K562 (cell line): Measurements from ENCODE around the gene PRKCQ. TPM values are rescaled to one million over a fixed set of nuclear protein-coding genes. Genes with fewer than 3 reads are reported as not detected.

ENCODE experiments used
- ETV1 ChIP-seq: fragments of 450-650 bp; conservative IDR thresholded peaks from 2 replicates; pipeline ENCODE4 v1.6.1; 2016; ENCODE audit warnings: missing genetic modification characterization, control low read depth, low read depth, missing compliant biosample characterization
- FOXM1 ChIP-seq, 2 experiments: fragments of 450-650 bp in 1 of 2; sonication (generic) in 1 of 2; formaldehyde crosslinking in 1 of 2; IDR thresholded peaks; 2 replicates each; pipeline versions ENCODE4 v1.6.1 to v1.9.0; 2017 to 2022; ENCODE audit warnings: low read depth in 2 of 2, mild to moderate bottlenecking in 2 of 2, missing genetic modification reagents in 1 of 2, moderate library complexity in 1 of 2
- HSF4 ChIP-seq: fragments of 250-450 bp; sonication (Bioruptor Pico); IDR thresholded peaks from 2 replicates; pipeline ENCODE4 v2.1.2; 2022; ENCODE audit warnings: mild to moderate bottlenecking, moderate library complexity, borderline replicate concordance
- KLF10 ChIP-seq: fragments of 250-450 bp; sonication (Bioruptor Pico); IDR thresholded peaks from 2 replicates; pipeline ENCODE4 v1.6.1; 2021; ENCODE audit warnings: matching md5 sums
- MCM5 ChIP-seq: fragments of 450-650 bp; IDR thresholded peaks from 2 replicates; pipeline ENCODE4 v1.6.1; 2016; ENCODE audit warnings: low read depth
- NFATC3 ChIP-seq: fragments of 450-650 bp; IDR thresholded peaks from 2 replicates; pipeline ENCODE4 v1.6.1; 2017; ENCODE audit warnings: mild to moderate bottlenecking
- NR2F6 ChIP-seq: fragments of 450-650 bp; formaldehyde crosslinking; IDR thresholded peaks from 2 replicates; pipeline ENCODE4 v1.4.0; 2020; ENCODE audit warnings: mild to moderate bottlenecking
- RBM15 ChIP-seq: fragments of 200-400 bp; formaldehyde crosslinking; IDR thresholded peaks from 2 replicates; pipeline ENCODE4 v1.6.1; 2018; ENCODE audit warnings: mild to moderate bottlenecking, low read length, moderate library complexity; ENCODE audit not compliant: insufficient read depth
- polyA plus RNA-seq, 8 experiments: library from polyadenylated mRNA; depleted of rRNA in 4 of 8; stranded (reverse) in 5 of 8; unstranded in 3 of 8; fragments of >200 nt; fragmentation: Nextera tagmentation in 2 of 8; fragmentation: Illumina TruSeq in 1 of 8; extraction: Ambion mirVana in 2 of 8; extraction: Trizol in 1 of 8; gene quantifications; 2 replicates each; pipeline versions ENCODE4 v1.2.1 to v1.2.3, GENCODE V29; 2011 to 2014; ENCODE audit warnings: inconsistent platforms in 1 of 8, missing spikeins in 1 of 8
- total RNA-seq, 7 experiments: library from RNA; depleted of rRNA in 6 of 7; stranded (reverse); fragments of >200 nt in 6 of 7; fragmentation: Illumina TruSeq in 2 of 7; extraction: Trizol in 2 of 7; gene quantifications; 2 replicates each; pipeline versions ENCODE4 v1.2.1 to v1.2.3, GENCODE V29; 2011 to 2021; ENCODE audit warnings: low replicate concordance in 1 of 7
- TF ChIP-seq, protein P1 (sequence below): fragments of 250-450 bp; sonication (Bioruptor Pico); IDR thresholded peaks from 2 replicates; pipeline ENCODE4 v1.4.0; 2020; ENCODE audit warnings: mild to moderate bottlenecking
- TF ChIP-seq, protein P2 (sequence below): fragments of 250-450 bp; sonication (Bioruptor Pico); IDR thresholded peaks from 2 replicates; pipeline ENCODE4 v1.4.0; 2020
- TF ChIP-seq, protein P3 (sequence below): fragments of 250-450 bp; sonication (Bioruptor Pico); IDR thresholded peaks from 2 replicates; pipeline ENCODE4 v1.4.0; 2020; ENCODE audit warnings: mild to moderate bottlenecking, moderate library complexity
- TF ChIP-seq, protein P4 (sequence below): fragments of 250-450 bp; sonication (Bioruptor Pico); IDR thresholded peaks from 2 replicates; pipeline ENCODE4 v1.8.0; 2022; ENCODE audit warnings: inconsistent platforms, mild to moderate bottlenecking, moderate library complexity, borderline replicate concordance
- TF ChIP-seq, protein P5 (sequence below): sonication (generic); formaldehyde crosslinking; IDR thresholded peaks from 2 replicates; pipeline ENCODE4 v1.8.0; 2023; ENCODE audit warnings: missing genetic modification reagents, mild to moderate bottlenecking, borderline replicate concordance

Gene PRKCQ
- total and polyA plus RNA-seq, 9 of the 15 experiments (the other 6 are each of a cell fraction or from before 2014, with no cell fraction given) = 4.4 to 23.3 (median 14.6) TPM

DNA sequence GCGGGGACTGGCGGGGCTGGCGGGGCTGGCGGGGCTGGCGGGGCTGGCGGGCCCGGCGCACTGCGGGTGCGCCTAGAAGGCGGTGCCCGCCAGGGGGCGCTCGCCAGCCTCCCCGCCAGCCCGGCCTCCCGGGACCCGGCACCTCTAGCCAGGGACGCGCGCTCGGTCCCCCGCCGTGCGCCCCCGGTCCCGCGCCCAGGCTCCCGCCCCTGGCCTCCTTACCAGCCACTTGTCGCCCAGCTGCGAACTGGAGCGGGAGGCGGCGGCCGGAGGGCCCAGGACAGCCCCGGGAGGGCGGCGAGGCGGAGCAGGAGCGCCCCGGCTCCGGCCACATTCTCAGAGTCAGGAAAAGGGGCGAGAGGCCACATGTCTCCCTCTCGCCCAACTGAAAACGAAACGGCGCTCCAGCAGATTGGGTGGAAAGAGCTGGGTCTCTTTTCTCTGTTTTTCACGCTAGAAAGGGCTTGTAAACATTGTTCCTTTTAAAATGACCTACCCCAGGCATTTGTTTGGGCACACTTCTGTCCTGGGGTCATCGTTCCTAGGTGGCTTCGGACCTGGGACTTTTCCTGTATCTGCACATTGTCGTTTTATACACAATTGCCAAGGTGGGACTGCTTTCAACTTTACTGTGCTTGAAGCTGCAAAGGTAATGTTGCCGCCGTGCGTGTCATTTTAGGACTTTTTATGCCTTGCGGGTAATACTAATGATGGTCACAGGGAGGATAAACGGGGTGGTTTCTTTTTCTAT is 378 bp upstream of the PRKCQ start (continued):
- TF ChIP-seq MCM5 (no peak), FOXM1 (IDR thresholded peaks at IDR 0.05; ENCODE audit: low read depth) (no peak), FOXM1 (CRISPR knock-in tag; IDR thresholded peaks at IDR 0.05; ENCODE audit: low read depth) (no peak), NR2F6 (CRISPR knock-in tag) (no peak), ETV1 (tag) (0 out of 2 replicates have a peak, but pooled peaks have one; percentile 5), KLF10 (CRISPR knock-in tag) (no peak), HSF4 (CRISPR knock-in tag) (no peak), RBM15 (no peak), NFATC3 (no peak)
- TF ChIP-seq, protein P1, sequence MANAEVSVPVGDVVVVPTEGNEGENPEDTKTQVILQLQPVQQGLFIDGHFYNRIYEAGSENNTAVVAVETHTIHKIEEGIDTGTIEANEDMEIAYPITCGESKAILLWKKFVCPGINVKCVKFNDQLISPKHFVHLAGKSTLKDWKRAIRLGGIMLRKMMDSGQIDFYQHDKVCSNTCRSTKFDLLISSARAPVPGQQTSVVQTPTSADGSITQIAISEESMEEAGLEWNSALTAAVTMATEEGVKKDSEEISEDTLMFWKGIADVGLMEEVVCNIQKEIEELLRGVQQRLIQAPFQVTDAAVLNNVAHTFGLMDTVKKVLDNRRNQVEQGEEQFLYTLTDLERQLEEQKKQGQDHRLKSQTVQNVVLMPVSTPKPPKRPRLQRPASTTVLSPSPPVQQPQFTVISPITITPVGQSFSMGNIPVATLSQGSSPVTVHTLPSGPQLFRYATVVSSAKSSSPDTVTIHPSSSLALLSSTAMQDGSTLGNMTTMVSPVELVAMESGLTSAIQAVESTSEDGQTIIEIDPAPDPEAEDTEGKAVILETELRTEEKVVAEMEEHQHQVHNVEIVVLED = peak; percentile 63; the same call in 1 of the 2 replicates
- TF ChIP-seq, protein P2, sequence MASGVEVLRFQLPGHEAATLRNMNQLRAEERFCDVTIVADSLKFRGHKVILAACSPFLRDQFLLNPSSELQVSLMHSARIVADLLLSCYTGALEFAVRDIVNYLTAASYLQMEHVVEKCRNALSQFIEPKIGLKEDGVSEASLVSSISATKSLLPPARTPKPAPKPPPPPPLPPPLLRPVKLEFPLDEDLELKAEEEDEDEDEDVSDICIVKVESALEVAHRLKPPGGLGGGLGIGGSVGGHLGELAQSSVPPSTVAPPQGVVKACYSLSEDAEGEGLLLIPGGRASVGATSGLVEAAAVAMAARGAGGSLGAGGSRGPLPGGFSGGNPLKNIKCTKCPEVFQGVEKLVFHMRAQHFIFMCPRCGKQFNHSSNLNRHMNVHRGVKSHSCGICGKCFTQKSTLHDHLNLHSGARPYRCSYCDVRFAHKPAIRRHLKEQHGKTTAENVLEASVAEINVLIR = no peak
- TF ChIP-seq, protein P3, sequence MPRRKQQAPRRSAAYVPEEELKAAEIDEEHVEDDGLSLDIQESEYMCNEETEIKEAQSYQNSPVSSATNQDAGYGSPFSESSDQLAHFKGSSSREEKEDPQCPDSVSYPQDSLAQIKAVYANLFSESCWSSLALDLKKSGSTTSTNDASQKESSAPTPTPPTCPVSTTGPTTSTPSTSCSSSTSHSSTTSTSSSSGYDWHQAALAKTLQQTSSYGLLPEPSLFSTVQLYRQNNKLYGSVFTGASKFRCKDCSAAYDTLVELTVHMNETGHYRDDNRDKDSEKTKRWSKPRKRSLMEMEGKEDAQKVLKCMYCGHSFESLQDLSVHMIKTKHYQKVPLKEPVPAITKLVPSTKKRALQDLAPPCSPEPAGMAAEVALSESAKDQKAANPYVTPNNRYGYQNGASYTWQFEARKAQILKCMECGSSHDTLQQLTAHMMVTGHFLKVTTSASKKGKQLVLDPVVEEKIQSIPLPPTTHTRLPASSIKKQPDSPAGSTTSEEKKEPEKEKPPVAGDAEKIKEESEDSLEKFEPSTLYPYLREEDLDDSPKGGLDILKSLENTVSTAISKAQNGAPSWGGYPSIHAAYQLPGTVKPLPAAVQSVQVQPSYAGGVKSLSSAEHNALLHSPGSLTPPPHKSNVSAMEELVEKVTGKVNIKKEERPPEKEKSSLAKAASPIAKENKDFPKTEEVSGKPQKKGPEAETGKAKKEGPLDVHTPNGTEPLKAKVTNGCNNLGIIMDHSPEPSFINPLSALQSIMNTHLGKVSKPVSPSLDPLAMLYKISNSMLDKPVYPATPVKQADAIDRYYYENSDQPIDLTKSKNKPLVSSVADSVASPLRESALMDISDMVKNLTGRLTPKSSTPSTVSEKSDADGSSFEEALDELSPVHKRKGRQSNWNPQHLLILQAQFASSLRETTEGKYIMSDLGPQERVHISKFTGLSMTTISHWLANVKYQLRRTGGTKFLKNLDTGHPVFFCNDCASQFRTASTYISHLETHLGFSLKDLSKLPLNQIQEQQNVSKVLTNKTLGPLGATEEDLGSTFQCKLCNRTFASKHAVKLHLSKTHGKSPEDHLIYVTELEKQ (CRISPR knock-in tag) = 0 out of 2 replicates have a peak, but pooled peaks have one; percentile 17
- TF ChIP-seq, protein P4, sequence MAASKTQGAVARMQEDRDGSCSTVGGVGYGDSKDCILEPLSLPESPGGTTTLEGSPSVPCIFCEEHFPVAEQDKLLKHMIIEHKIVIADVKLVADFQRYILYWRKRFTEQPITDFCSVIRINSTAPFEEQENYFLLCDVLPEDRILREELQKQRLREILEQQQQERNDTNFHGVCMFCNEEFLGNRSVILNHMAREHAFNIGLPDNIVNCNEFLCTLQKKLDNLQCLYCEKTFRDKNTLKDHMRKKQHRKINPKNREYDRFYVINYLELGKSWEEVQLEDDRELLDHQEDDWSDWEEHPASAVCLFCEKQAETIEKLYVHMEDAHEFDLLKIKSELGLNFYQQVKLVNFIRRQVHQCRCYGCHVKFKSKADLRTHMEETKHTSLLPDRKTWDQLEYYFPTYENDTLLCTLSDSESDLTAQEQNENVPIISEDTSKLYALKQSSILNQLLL (CRISPR knock-in tag) = no peak
- TF ChIP-seq, protein P5, sequence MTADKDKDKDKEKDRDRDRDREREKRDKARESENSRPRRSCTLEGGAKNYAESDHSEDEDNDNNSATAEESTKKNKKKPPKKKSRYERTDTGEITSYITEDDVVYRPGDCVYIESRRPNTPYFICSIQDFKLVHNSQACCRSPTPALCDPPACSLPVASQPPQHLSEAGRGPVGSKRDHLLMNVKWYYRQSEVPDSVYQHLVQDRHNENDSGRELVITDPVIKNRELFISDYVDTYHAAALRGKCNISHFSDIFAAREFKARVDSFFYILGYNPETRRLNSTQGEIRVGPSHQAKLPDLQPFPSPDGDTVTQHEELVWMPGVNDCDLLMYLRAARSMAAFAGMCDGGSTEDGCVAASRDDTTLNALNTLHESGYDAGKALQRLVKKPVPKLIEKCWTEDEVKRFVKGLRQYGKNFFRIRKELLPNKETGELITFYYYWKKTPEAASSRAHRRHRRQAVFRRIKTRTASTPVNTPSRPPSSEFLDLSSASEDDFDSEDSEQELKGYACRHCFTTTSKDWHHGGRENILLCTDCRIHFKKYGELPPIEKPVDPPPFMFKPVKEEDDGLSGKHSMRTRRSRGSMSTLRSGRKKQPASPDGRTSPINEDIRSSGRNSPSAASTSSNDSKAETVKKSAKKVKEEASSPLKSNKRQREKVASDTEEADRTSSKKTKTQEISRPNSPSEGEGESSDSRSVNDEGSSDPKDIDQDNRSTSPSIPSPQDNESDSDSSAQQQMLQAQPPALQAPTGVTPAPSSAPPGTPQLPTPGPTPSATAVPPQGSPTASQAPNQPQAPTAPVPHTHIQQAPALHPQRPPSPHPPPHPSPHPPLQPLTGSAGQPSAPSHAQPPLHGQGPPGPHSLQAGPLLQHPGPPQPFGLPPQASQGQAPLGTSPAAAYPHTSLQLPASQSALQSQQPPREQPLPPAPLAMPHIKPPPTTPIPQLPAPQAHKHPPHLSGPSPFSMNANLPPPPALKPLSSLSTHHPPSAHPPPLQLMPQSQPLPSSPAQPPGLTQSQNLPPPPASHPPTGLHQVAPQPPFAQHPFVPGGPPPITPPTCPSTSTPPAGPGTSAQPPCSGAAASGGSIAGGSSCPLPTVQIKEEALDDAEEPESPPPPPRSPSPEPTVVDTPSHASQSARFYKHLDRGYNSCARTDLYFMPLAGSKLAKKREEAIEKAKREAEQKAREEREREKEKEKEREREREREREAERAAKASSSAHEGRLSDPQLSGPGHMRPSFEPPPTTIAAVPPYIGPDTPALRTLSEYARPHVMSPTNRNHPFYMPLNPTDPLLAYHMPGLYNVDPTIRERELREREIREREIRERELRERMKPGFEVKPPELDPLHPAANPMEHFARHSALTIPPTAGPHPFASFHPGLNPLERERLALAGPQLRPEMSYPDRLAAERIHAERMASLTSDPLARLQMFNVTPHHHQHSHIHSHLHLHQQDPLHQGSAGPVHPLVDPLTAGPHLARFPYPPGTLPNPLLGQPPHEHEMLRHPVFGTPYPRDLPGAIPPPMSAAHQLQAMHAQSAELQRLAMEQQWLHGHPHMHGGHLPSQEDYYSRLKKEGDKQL = no peak
